Ectodermal cell (in vitro differentiated cells): ENCODE results near the gene A2ML1.
"Not testable (repeated sequence)": the region's sequence is repeated elsewhere in the genome, so short reads cannot be mapped to it uniquely, and the experiment has no call there.

Experiments used
- H3K27ac ChIP-seq: 2 replicates; pipeline ENCODE4 v1.7.0; 2013; ENCODE audit warnings: mild to moderate bottlenecking, low read depth, low read length; ENCODE audit not compliant: insufficient read depth, poor library complexity, severe bottlenecking
- H3K27me3 ChIP-seq: 2 replicates; pipeline ENCODE4 v1.7.0; 2013; ENCODE audit warnings: mild to moderate bottlenecking, low read length; ENCODE audit not compliant: insufficient read depth, control insufficient read depth, poor library complexity, severe bottlenecking
- H3K36me3 ChIP-seq: one replicate; pipeline ENCODE4 v1.7.0; 2013; ENCODE audit warnings: low read length; ENCODE audit not compliant: control insufficient read depth, insufficient read depth
- H3K4me1 ChIP-seq: one replicate; pipeline ENCODE4 v1.7.0; 2013; ENCODE audit warnings: low read length; ENCODE audit not compliant: control insufficient read depth, insufficient read depth
- H3K4me3 ChIP-seq: 2 replicates; pipeline ENCODE4 v1.7.0; 2013; ENCODE audit warnings: low read depth, low read length, control low read depth; ENCODE audit not compliant: insufficient read depth
- H3K9me3 ChIP-seq: 2 replicates; pipeline ENCODE4 v1.7.0; 2013; ENCODE audit warnings: mild to moderate bottlenecking, low read length, moderate library complexity; ENCODE audit not compliant: control insufficient read depth
- WGBS, 2 experiments: methylation state at CpG; one replicate each; pipeline ENCODE4 v1.1.7; 2013; ENCODE audit warnings: missing lambda C conversion rate in 2 of 2; 5-methylcytosine and 5-hydroxymethylcytosine counted together

The A2ML1 gene

GRCh38 chr12:8789341-8790013, 32.9 kb upstream of the A2ML1 start:
- H3K36me3 ChIP-seq, H3K27me3 ChIP-seq, H3K27ac ChIP-seq, H3K4me1 ChIP-seq, H3K9me3 ChIP-seq: not testable (repeated sequence)
- 15 to 17% methylated on average over 13 of the region's 13 CpGs for WGBS, 2 experiments
- H3K4me3 ChIP-seq: peak overlapping the region; percentile 45

GRCh38 chr12:8793226-8793625, 29.2 kb upstream of the A2ML1 start:
- H3K27ac ChIP-seq, H3K36me3 ChIP-seq, H3K4me3 ChIP-seq, H3K4me1 ChIP-seq, H3K9me3 ChIP-seq, H3K27me3 ChIP-seq: not testable (repeated sequence)
- WGBS, 2 experiments: 91 to 95% methylated on average over 2 to 4 of the region's 4 CpGs

GRCh38 chr12:8794611-8795010, 27.8 kb upstream of the A2ML1 start:
- H3K27me3 ChIP-seq, H3K9me3 ChIP-seq, H3K4me1 ChIP-seq, H3K36me3 ChIP-seq, H3K4me3 ChIP-seq, H3K27ac ChIP-seq: not testable (repeated sequence)
- WGBS, 2 experiments: 97% methylated on average over 21 of the region's 21 CpGs

- H3K9me3 ChIP-seq: no peaks in the 10 kb centered on the region
- no peaks in the 10 kb centered on the region for H3K27me3 ChIP-seq
- H3K4me3 ChIP-seq: no peak overlapping the region
- no peaks in the 10 kb centered on the region for H3K4me1 ChIP-seq
- WGBS, 2 experiments: 93% methylated on average over 5 of the region's 5 CpGs
- no peak overlapping the region for H3K27ac ChIP-seq
- no peaks in the 10 kb centered on the region for H3K36me3 ChIP-seq
These were observed 25.4 kb upstream of the A2ML1 start for GRCh38 chr12:8796831-8797626.

GRCh38 chr12:8801213-8801612, 21.2 kb upstream of the A2ML1 start:
- not testable (repeated sequence) for H3K4me1 ChIP-seq, H3K4me3 ChIP-seq, H3K9me3 ChIP-seq, H3K27ac ChIP-seq, H3K36me3 ChIP-seq, H3K27me3 ChIP-seq
- 92 to 100% methylated on average over 3 of the region's 3 CpGs for WGBS, 2 experiments

GRCh38 chr12:8804833-8805232, 17.6 kb upstream of the A2ML1 start:
- not testable (repeated sequence) for H3K4me1 ChIP-seq, H3K27me3 ChIP-seq, H3K27ac ChIP-seq, H3K9me3 ChIP-seq, H3K36me3 ChIP-seq, H3K4me3 ChIP-seq
- WGBS, 2 experiments: 81 to 83% methylated on average over 3 of the region's 3 CpGs

- H3K4me3 ChIP-seq, H3K4me1 ChIP-seq, H3K27ac ChIP-seq, H3K9me3 ChIP-seq, H3K36me3 ChIP-seq, H3K27me3 ChIP-seq: not testable (repeated sequence)
- 90 to 92% methylated on average over 11 of the region's 11 CpGs for WGBS, 2 experiments
These were observed 16.9 kb upstream of the A2ML1 start for GRCh38 chr12:8805487-8805886.

GRCh38 chr12:8807084-8807483, 15.3 kb upstream of the A2ML1 start:
- H3K4me1 ChIP-seq, H3K27ac ChIP-seq, H3K27me3 ChIP-seq, H3K36me3 ChIP-seq, H3K9me3 ChIP-seq, H3K4me3 ChIP-seq: not testable (repeated sequence)
- WGBS, 2 experiments: 92 to 95% methylated on average over 11 of the region's 11 CpGs

- H3K27me3 ChIP-seq, H3K4me1 ChIP-seq, H3K9me3 ChIP-seq, H3K27ac ChIP-seq, H3K36me3 ChIP-seq, H3K4me3 ChIP-seq: not testable (repeated sequence)
- WGBS, 2 experiments: 19 to 20% methylated on average over 7 of the region's 7 CpGs
These were observed 12.3 kb upstream of the A2ML1 start for GRCh38 chr12:8810112-8810511.

GRCh38 chr12:8813572-8814357, 8.7 kb upstream of the A2ML1 start:
- Histone ChIP-seq H3K27ac (no peak overlapping the region), H3K4me1 (peaks cover 3% of the 10 kb centered on the region), H3K9me3 (no peaks in the 10 kb centered on the region), H3K4me3 (no peak overlapping the region), H3K27me3 (no peaks in the 10 kb centered on the region), H3K36me3 (no peaks in the 10 kb centered on the region)
- 68 to 69% methylated on average over 4 to 5 of the region's 5 CpGs for WGBS, 2 experiments
